ENCODE data around the gene PLA2G10. TPM values are rescaled to one million over a fixed set of nuclear protein-coding genes. Genes with fewer than 3 reads are reported as not detected.

PLA2G10 gene
- total RNA-seq, 1 experiment from 2014 or later, result 3.3 TPM

DNA sequence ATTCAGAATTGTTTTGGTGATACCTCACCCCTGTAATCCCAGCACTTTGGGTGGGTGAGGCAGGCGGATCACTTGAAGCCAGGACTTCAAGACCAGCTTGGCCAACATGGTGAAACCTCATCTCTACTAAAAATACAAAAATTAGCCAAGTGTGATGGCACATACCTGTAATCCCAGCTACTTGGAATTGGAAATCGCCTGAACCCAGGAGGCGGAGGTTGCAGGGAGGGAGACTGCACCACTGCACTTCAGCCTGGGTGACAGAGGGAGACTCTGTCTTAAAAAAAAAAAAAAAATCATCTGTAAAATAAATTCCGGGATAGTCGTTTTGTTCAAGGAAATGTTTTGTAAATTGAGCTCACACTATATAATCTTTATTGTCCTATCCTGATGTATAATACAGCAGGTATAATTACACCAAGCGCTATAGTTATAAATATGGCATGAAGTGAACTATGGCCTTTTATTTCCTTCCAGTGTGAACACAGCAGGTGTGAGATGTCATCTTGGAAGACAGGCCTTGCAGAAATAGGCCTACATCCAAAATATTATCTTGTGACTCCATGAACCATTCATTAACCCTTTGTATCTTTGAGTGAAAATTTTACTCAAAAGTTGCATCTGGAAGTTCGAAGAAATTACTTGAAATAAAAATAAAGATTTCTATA, 25.4 kb downstream of the PLA2G10 start:
- BruUV-seq (replicated peaks), result TSS peak; percentile 26
- intact Hi-C loops (cut with micrococcal nuclease; ENCODE audit: unreplicated experiment), result no loop called here
- CTCF ChIA-PET, result no interaction called here
- Mint-ChIP-seq H3K9me3 (ENCODE audit: low read depth, unreplicated experiment) (no peaks in the 10 kb centered on the region), H3K27ac (ENCODE audit: unreplicated experiment) (no peak overlapping the region), H3K4me3 (ENCODE audit: low read depth, unreplicated experiment) (no peak overlapping the region), H3K4me1 (ENCODE audit: low read depth, unreplicated experiment) (peaks cover 11% of the 10 kb centered on the region), H3K27me3 (ENCODE audit: unreplicated experiment) (no peaks in the 10 kb centered on the region), H3K36me3 (ENCODE audit: insufficient read depth, unreplicated experiment) (peaks cover 81% of the 10 kb centered on the region)
- DNase-seq, result no peak
- TF ChIP-seq, protein P1, sequence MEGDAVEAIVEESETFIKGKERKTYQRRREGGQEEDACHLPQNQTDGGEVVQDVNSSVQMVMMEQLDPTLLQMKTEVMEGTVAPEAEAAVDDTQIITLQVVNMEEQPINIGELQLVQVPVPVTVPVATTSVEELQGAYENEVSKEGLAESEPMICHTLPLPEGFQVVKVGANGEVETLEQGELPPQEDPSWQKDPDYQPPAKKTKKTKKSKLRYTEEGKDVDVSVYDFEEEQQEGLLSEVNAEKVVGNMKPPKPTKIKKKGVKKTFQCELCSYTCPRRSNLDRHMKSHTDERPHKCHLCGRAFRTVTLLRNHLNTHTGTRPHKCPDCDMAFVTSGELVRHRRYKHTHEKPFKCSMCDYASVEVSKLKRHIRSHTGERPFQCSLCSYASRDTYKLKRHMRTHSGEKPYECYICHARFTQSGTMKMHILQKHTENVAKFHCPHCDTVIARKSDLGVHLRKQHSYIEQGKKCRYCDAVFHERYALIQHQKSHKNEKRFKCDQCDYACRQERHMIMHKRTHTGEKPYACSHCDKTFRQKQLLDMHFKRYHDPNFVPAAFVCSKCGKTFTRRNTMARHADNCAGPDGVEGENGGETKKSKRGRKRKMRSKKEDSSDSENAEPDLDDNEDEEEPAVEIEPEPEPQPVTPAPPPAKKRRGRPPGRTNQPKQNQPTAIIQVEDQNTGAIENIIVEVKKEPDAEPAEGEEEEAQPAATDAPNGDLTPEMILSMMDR (IDR thresholded peaks at IDR 0.05; ENCODE audit: unreplicated experiment), result no peak

DNA sequence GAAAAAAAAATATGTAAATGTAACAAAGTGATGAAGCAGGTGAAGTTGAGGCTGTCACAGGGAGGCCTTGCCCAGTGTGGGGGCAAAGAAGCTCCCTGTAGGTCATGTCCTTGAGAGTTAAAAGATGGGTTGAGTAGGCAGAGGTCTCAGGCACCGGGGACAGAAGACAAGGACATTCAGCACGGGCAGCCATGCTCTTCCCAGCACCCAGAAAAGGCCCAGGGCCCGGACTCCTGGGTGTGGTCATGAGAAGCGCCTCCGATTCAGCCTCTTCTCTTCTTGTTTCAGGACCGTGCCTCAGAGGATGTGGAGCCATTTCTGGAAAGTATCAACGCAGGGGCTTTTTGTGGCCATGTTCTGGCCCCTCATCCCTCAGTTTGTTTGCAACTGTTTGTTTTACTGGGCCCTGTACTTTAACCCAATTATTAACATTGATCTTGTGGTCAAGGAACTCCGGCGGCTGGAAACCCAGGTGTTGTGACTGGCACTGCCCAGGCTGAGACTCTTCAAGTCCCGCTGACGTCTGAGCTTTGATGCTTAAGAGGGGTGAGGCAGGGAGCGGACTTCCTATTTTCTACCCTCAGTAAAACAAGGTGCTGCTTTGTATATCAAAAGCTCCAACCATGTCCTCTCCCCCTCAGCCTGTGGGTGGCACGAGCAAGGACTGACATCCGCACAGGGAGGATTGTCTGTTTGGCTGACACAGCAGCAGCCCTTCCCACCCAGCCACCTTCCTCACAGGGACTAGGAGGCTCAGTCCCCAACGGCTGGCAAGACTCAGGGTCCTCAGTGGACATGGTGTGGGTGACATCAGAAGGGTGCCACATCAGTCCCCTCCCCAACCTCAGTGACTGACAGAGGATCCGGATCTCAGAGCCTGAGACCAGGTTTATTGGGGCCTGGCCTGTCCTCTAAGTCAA, 26.5 kb downstream of the PLA2G10 start:
- no TSS peak for BruUV-seq (replicated peaks)
- DNase-seq, result no peak
- Mint-ChIP-seq H3K9me3 (ENCODE audit: low read depth, unreplicated experiment) (no peaks in the 10 kb centered on the region), H3K27me3 (ENCODE audit: unreplicated experiment) (no peaks in the 10 kb centered on the region), H3K4me1 (ENCODE audit: low read depth, unreplicated experiment) (peaks cover 8% of the 10 kb centered on the region), H3K4me3 (ENCODE audit: low read depth, unreplicated experiment) (no peak overlapping the region), H3K36me3 (ENCODE audit: insufficient read depth, unreplicated experiment) (peaks cover 81% of the 10 kb centered on the region), H3K27ac (ENCODE audit: unreplicated experiment) (no peak overlapping the region)
- CTCF ChIA-PET, result no interaction called here
- TF ChIP-seq, protein P1 (IDR thresholded peaks at IDR 0.05; ENCODE audit: unreplicated experiment), result no peak
- intact Hi-C loops (cut with micrococcal nuclease; ENCODE audit: unreplicated experiment), result no loop called here

DNA sequence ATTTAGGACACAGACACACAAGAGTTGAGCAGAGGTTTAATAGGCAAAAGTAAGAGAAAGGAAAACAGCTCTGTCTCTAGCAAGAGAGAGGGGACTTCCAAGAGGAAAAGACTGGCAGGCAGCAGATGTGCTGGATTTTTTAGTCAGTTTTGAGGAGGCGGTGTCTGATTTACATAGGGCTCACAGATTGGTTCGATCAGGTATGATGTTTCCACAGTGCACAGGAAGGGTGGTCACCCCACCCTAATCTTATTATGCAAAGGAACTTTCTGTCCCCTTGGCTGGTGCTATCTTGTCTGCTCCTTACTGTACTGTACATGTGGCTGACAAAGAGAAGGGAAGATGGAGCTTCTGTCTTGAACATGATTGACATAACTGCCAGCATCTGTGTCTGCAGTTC, 36.0 kb downstream of the PLA2G10 start:
- Mint-ChIP-seq H3K27ac (ENCODE audit: unreplicated experiment) (no peak overlapping the region), H3K36me3 (ENCODE audit: insufficient read depth, unreplicated experiment) (peaks cover 79% of the 10 kb centered on the region), H3K4me3 (ENCODE audit: low read depth, unreplicated experiment) (no peak overlapping the region), H3K27me3 (ENCODE audit: unreplicated experiment) (no peaks in the 10 kb centered on the region), H3K9me3 (ENCODE audit: low read depth, unreplicated experiment) (no peaks in the 10 kb centered on the region), H3K4me1 (ENCODE audit: low read depth, unreplicated experiment) (peaks cover 15% of the 10 kb centered on the region)
- CTCF ChIA-PET, result interaction anchor here (1.0 kb wide), 1 partner anchor 109 kb away, joined by 3 read pairs; no protein-coding TSS in a partner anchor
- no peak for DNase-seq
- intact Hi-C loops (cut with micrococcal nuclease; ENCODE audit: unreplicated experiment), result no loop called here
- TF ChIP-seq, protein P1 (IDR thresholded peaks at IDR 0.05; ENCODE audit: unreplicated experiment), result no peak
- BruUV-seq (replicated peaks), result no TSS peak

DNA sequence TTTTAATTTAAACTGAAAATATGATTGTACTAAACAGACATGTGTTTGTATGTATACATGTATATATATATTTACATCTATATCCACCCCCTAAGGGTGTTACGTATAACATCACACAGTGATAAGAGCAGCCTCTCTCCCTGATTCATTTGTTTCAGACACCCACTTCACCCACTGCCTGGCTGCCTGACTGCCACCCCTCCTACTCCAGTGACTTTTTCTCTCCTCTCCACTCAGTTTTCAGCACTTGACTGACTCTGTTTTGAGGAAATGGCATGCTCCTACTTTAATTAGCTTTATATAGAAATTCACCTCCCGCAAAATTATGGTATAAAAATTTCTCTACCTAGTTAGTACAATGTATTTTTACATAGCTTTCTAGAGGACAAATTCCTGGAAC, 41.4 kb downstream of the PLA2G10 start:
- H3K36me3 Mint-ChIP-seq (ENCODE audit: insufficient read depth, unreplicated experiment), result peaks cover 88% of the 10 kb centered on the region
- TF ChIP-seq, protein P1 (IDR thresholded peaks at IDR 0.05; ENCODE audit: unreplicated experiment), result no peak
- H3K9me3 Mint-ChIP-seq (ENCODE audit: low read depth, unreplicated experiment), result no peaks in the 10 kb centered on the region
- BruUV-seq (replicated peaks), result no TSS peak
- H3K4me1 Mint-ChIP-seq (ENCODE audit: low read depth, unreplicated experiment), result peaks cover 15% of the 10 kb centered on the region
- H3K27me3 Mint-ChIP-seq (ENCODE audit: unreplicated experiment), result no peaks in the 10 kb centered on the region
- no peak for DNase-seq
- CTCF ChIA-PET, result no interaction called here
- intact Hi-C loops (cut with micrococcal nuclease; ENCODE audit: unreplicated experiment), result no loop called here
- peak overlapping the region; percentile 59 for H3K27ac Mint-ChIP-seq (ENCODE audit: unreplicated experiment)
- H3K4me3 Mint-ChIP-seq (ENCODE audit: low read depth, unreplicated experiment), result no peak overlapping the region

Data from Calu3 (cell line).